OCI-LY7 (cell line): ENCODE measurements around the gene SH3TC1. TPM values are rescaled to one million over a fixed set of nuclear protein-coding genes. Genes with fewer than 3 reads are reported as not detected.

Experiments
- BruUV-seq: library from RNA; stranded (reverse); fragments of 400-500 nt; replicated peaks from 2 replicates; lab custom pipeline; 2021; lab: Mats Ljungman, UMichigan
- CTCF ChIA-PET: fragments of 300-600 bp; sonication (Branson Sonifier 250); formaldehyde crosslinking; loops from one replicate; lab custom pipeline; 2022; ENCODE audit warnings: antibody characterized with exemption; ENCODE audit not compliant: unreplicated experiment; lab: Charles Lee
- POLR2A ChIA-PET: fragments of 300-600 bp; sonication (Branson Sonifier 250); formaldehyde crosslinking; loops from one replicate; lab custom pipeline; 2022; ENCODE audit warnings: antibody characterized with exemption; lab: Charles Lee
- DNase-seq: peaks from one replicate; pipeline ENCODE4 v3.0.0-alpha.2; 2015; ENCODE audit warnings: low spot score
- H2AFZ ChIP-seq: fragments of 200-600 bp; sonication (generic), shearing (Covaris generic); 2 replicates; pipeline ENCODE4 v1.6.1; 2014; ENCODE audit warnings: mild to moderate bottlenecking, antibody characterized with exemption, low read length, moderate library complexity
- H3K27ac ChIP-seq: fragments of 200-600 bp; sonication (generic); 2 replicates; pipeline ENCODE4 v1.5.1; 2014; ENCODE audit warnings: mixed run types, low read depth, mild to moderate bottlenecking, moderate library complexity, low read length, inconsistent platforms; ENCODE audit not compliant: poor library complexity, severe bottlenecking
- H3K36me3 ChIP-seq: fragments of 200-600 bp; sonication (generic); 2 replicates; pipeline ENCODE4 v1.6.1; 2014; ENCODE audit warnings: mild to moderate bottlenecking, antibody characterized with exemption, low read length, moderate library complexity, mixed read lengths; ENCODE audit not compliant: insufficient read depth
- H3K4me1 ChIP-seq: fragments of 200-600 bp; sonication (generic); 2 replicates; pipeline ENCODE4 v1.5.1; 2014; ENCODE audit warnings: mild to moderate bottlenecking, low read length; ENCODE audit not compliant: insufficient read depth, poor library complexity, severe bottlenecking
- H3K4me2 ChIP-seq: fragments of 200-600 bp; sonication (generic); 2 replicates; pipeline ENCODE4 v1.6.1; 2014; ENCODE audit warnings: mild to moderate bottlenecking, low read length
- H3K4me3 ChIP-seq: fragments of 200-600 bp; sonication (generic); 2 replicates; pipeline ENCODE4 v1.5.1; 2014; ENCODE audit warnings: mild to moderate bottlenecking, low read depth, low read length; ENCODE audit not compliant: poor library complexity, severe bottlenecking
- H3K79me2 ChIP-seq: fragments of 200-600 bp; sonication (generic); 2 replicates; pipeline ENCODE4 v1.6.1; 2016; ENCODE audit warnings: low read depth, mild to moderate bottlenecking, low read length, moderate library complexity, mixed read lengths; ENCODE audit not compliant: insufficient read depth
- H3K9me2 ChIP-seq: fragments of 200-600 bp; sonication (generic); 2 replicates; pipeline ENCODE4 v1.6.1; 2016; ENCODE audit warnings: mild to moderate bottlenecking, low read length, mixed read lengths; ENCODE audit not compliant: insufficient read depth
- H3K9me3 ChIP-seq: fragments of 200-600 bp; sonication (generic); 2 replicates; pipeline ENCODE4 v1.6.1; 2014; ENCODE audit warnings: mild to moderate bottlenecking, mixed run types, low read length, mixed read lengths
- H4K20me1 ChIP-seq: fragments of 200-600 bp; sonication (generic); 2 replicates; pipeline ENCODE4 v1.6.1; 2014; ENCODE audit warnings: mild to moderate bottlenecking, antibody characterized with exemption, low read length, moderate library complexity, mixed read lengths; ENCODE audit not compliant: insufficient read depth
- EZH2phosphoT487 ChIP-seq: fragments of 200-600 bp; sonication (generic); IDR thresholded peaks from 2 replicates; pipeline ENCODE4 v1.6.1; 2018; ENCODE audit warnings: low read depth, borderline replicate concordance, mild to moderate bottlenecking, mixed run types, antibody characterized with exemption, low read length, moderate library complexity, mixed read lengths
- intact Hi-C: fragments of 100-400 bp; cut with micrococcal nuclease; formaldehyde crosslinking; loops from one replicate; pipeline ENCODE4 v1.10.0; 2022; ENCODE audit not compliant: unreplicated experiment
- total RNA-seq, 2 experiments: library from RNA; depleted of rRNA in 1 of 2; stranded (reverse); fragments of >200 nt in 1 of 2; shearing (Covaris generic) in 1 of 2; gene quantifications; 2 replicates each; pipeline ENCODE4 v1.2.3, GENCODE V29; 2014 to 2022
- TF ChIP-seq, protein P1 (sequence below): fragments of 200-600 bp; sonication (generic); conservative IDR thresholded peaks from 2 replicates; pipeline ENCODE4 v1.5.1; 2014; ENCODE audit warnings: mild to moderate bottlenecking, antibody characterized with exemption, low read length, moderate library complexity, mixed read lengths

The SH3TC1 gene
- total RNA-seq, 2 experiments from 2014 or later: 17.5 to 42.4 TPM

DNA sequence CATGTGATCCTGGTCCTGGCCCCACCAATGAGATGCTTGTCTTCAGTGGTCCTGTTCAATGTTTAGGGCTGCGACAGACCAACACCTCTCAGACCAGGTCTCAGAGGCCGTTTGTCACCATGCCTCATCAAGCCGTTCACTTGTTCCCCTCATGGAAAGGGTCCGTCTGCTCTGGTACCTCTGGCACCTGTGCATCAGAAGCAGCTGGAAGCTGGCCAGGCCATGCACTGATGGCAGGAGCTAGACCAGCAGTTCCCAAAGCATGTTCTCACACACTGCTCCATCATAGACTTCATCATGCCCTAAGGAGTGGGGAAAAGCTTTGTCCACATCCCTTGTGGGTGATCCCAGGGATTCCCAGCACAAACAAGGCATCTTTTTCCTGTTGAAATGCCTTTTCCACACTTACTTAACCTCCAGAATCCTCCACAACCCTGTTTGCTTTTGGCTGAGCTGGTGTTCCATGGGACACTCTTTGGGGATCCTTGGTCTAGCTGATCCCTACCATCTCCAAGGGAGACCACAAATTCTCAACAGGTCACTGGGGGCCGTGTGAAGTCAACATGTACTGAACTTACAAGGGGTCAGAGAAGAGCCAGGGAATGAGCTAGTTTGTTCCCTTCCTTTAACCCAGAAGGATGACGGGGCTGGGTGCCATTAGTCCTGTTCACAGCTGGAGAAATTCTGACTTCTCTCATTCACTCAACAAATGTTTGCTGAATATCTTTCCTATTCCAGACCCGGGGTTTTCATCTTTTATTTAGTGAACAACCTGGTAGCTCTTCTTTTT is 21.8 kb downstream of the SH3TC1 start:
- no peaks in the 10 kb centered on the region for H3K79me2 ChIP-seq
- intact Hi-C loops: no loop called here
- TF ChIP-seq, protein P1, sequence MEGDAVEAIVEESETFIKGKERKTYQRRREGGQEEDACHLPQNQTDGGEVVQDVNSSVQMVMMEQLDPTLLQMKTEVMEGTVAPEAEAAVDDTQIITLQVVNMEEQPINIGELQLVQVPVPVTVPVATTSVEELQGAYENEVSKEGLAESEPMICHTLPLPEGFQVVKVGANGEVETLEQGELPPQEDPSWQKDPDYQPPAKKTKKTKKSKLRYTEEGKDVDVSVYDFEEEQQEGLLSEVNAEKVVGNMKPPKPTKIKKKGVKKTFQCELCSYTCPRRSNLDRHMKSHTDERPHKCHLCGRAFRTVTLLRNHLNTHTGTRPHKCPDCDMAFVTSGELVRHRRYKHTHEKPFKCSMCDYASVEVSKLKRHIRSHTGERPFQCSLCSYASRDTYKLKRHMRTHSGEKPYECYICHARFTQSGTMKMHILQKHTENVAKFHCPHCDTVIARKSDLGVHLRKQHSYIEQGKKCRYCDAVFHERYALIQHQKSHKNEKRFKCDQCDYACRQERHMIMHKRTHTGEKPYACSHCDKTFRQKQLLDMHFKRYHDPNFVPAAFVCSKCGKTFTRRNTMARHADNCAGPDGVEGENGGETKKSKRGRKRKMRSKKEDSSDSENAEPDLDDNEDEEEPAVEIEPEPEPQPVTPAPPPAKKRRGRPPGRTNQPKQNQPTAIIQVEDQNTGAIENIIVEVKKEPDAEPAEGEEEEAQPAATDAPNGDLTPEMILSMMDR: no peak
- TF ChIP-seq EZH2phosphoT487: no peak
- H3K36me3 ChIP-seq: no peaks in the 10 kb centered on the region
- CTCF ChIA-PET: interaction anchor here (0.6 kb wide), 1 partner anchor 45 kb away, joined by 3 read pairs; no protein-coding TSS in a partner anchor
- H3K27ac ChIP-seq: no peak overlapping the region
- no peak overlapping the region for H2AFZ ChIP-seq
- DNase-seq: no peak
- no peaks in the 10 kb centered on the region for H3K9me2 ChIP-seq
- no TSS peak for BruUV-seq
- peaks cover 8% of the 10 kb centered on the region for H3K4me1 ChIP-seq
- no peaks in the 10 kb centered on the region for H4K20me1 ChIP-seq
- H3K4me3 ChIP-seq: no peak overlapping the region
- H3K4me2 ChIP-seq: no peak overlapping the region
- POLR2A ChIA-PET: interaction anchor here (0.6 to 1.6 kb wide), 5 partner anchors 14 to 1751 kb away, joined by 3 to 4 read pairs (median 3); partner anchors contain the start of gene SH3TC1
- H3K9me3 ChIP-seq: no peaks in the 10 kb centered on the region

DNA sequence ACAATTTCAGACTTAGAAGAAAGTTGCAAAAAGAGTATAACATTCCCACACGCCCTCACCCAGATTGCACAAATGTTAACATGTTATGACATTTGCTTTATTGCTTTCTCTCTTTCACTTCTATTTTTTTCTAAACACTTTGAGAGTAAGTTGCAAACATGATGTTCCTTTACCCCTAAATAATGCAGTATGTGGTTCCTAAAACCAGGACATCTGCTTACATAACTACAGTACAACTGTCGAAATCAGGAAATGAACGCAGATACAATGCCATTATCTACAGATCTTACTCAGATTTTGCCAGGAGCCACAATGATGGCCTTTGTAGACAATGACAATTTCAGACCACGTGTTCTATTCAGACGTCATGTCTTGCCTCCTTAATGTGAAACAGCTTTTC is 22.4 kb downstream of the SH3TC1 start:
- Histone ChIP-seq H2AFZ (no peak overlapping the region), H3K4me1 (peaks cover 8% of the 10 kb centered on the region), H3K4me3 (no peak overlapping the region), H3K79me2 (no peaks in the 10 kb centered on the region), H3K9me2 (no peaks in the 10 kb centered on the region), H3K27ac (no peak overlapping the region), H3K9me3 (no peaks in the 10 kb centered on the region), H3K4me2 (no peak overlapping the region), H4K20me1 (no peaks in the 10 kb centered on the region), H3K36me3 (no peaks in the 10 kb centered on the region)
- intact Hi-C loops: no loop called here
- TF ChIP-seq EZH2phosphoT487: no peak
- TF ChIP-seq, protein P1: no peak
- no TSS peak for BruUV-seq
- DNase-seq: no peak
- POLR2A ChIA-PET: interaction anchor here (0.6 to 1.6 kb wide), 5 partner anchors 14 to 1751 kb away, joined by 3 to 4 read pairs (median 3); partner anchors contain the start of gene SH3TC1
- CTCF ChIA-PET: interaction anchor here (0.6 kb wide), 1 partner anchor 45 kb away, joined by 3 read pairs; no protein-coding TSS in a partner anchor

DNA sequence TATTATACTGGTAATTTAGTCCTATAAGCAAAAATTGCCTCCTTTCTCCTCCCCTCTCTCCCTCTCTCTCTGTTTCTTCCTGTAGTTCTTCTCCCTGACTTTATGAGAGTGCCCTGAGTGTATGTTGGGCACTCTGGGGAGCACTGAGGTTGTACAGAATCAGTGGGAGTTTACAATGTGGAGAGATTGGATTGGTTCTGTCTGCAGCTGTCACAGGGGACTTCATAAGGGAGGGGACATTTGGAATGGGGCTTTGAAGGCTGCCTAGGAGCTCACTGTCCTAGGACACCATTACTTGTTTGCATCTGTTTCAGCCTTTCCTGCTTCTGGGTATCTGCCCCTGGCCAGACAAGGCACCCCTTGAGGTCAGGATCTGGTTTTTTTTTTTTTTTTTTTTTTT is 22.9 kb downstream of the SH3TC1 start:
- BruUV-seq: no TSS peak
- TF ChIP-seq EZH2phosphoT487: no peak
- TF ChIP-seq, protein P1: no peak
- no peak overlapping the region for H3K4me3 ChIP-seq
- POLR2A ChIA-PET: interaction anchor here (0.6 to 1.6 kb wide), 3 partner anchors 15 to 23 kb away, joined by 3 to 4 read pairs (median 3); partner anchors contain the start of gene SH3TC1
- intact Hi-C loops: no loop called here
- DNase-seq: no peak
- no peaks in the 10 kb centered on the region for H3K9me2 ChIP-seq
- no peaks in the 10 kb centered on the region for H3K36me3 ChIP-seq
- H3K79me2 ChIP-seq: no peaks in the 10 kb centered on the region
- no peaks in the 10 kb centered on the region for H3K9me3 ChIP-seq
- H3K4me2 ChIP-seq: no peak overlapping the region
- peaks cover 8% of the 10 kb centered on the region for H3K4me1 ChIP-seq
- H4K20me1 ChIP-seq: no peaks in the 10 kb centered on the region
- H3K27ac ChIP-seq: no peak overlapping the region
- CTCF ChIA-PET: no interaction called here
- H2AFZ ChIP-seq: no peak overlapping the region
